K562 (cell line): Measurements from ENCODE around the gene TBRG4. TPM values are rescaled to one million over a fixed set of nuclear protein-coding genes. Genes with fewer than 3 reads are reported as not detected.

ENCODE experiments used
- C11orf30 ChIP-seq: fragments of 450-650 bp; IDR thresholded peaks from 2 replicates; pipeline ENCODE4 v1.6.1; 2016; ENCODE audit warnings: low read depth, mild to moderate bottlenecking
- CHCHD3 ChIP-seq: fragments of 250-450 bp; sonication (Bioruptor Pico); IDR thresholded peaks from 2 replicates; pipeline ENCODE4 v2.1.2; 2022; ENCODE audit warnings: mild to moderate bottlenecking
- GMEB1 ChIP-seq: fragments of 250-450 bp; sonication (Bioruptor Pico); IDR thresholded peaks from 2 replicates; pipeline ENCODE4 v1.4.0; 2020; ENCODE audit warnings: mild to moderate bottlenecking
- LEF1 ChIP-seq: fragments of 450-650 bp; IDR thresholded peaks from 2 replicates; pipeline ENCODE4 v1.6.1; 2016; ENCODE audit warnings: mild to moderate bottlenecking
- MXI1 ChIP-seq: IDR thresholded peaks from 2 replicates; pipeline ENCODE4 v1.6.1; 2011; ENCODE audit warnings: low read depth, mild to moderate bottlenecking, improper control_type of control experiment, low read length
- NBN ChIP-seq: fragments of 450-650 bp; IDR thresholded peaks from 2 replicates; pipeline ENCODE4 v1.6.1; 2016; ENCODE audit warnings: low read depth, mild to moderate bottlenecking
- NELFE ChIP-seq: IDR thresholded peaks from 2 replicates; pipeline ENCODE4 v1.6.1; 2011; ENCODE audit warnings: mild to moderate bottlenecking; ENCODE audit not compliant: insufficient read depth, insufficient read length
- NFYB ChIP-seq: IDR thresholded peaks from 2 replicates; pipeline ENCODE4 v1.6.1; 2011; ENCODE audit warnings: mild to moderate bottlenecking, moderate library complexity; ENCODE audit not compliant: insufficient read length; ENCODE audit errors: extremely low read depth
- POLR2A ChIP-seq: fragments of 450-650 bp; conservative IDR thresholded peaks from 2 replicates; pipeline ENCODE4 v1.6.1; 2016
- RBM14 ChIP-seq: fragments of 200-400 bp; formaldehyde crosslinking; IDR thresholded peaks from 2 replicates; pipeline ENCODE4 v1.6.1; 2018; ENCODE audit warnings: low read depth, mild to moderate bottlenecking, low read length, moderate library complexity, borderline replicate concordance; ENCODE audit not compliant: insufficient read depth
- RHOXF2B ChIP-seq: fragments of 250-450 bp; sonication (Bioruptor Pico); conservative IDR thresholded peaks from 2 replicates; pipeline ENCODE4 v1.5.1; 2021
- SIN3A ChIP-seq, 2 experiments: fragments of 150-350 bp in 1 of 2; IDR thresholded peaks; 2 replicates each; pipeline ENCODE4 v1.6.1; 2011 to 2016; ENCODE audit warnings: borderline replicate concordance in 2 of 2, low read depth in 2 of 2, low read length in 2 of 2, mild to moderate bottlenecking in 2 of 2, moderate library complexity in 2 of 2; ENCODE audit not compliant: control insufficient read depth in 1 of 2
- SRSF9 ChIP-seq: fragments of 200-400 bp; formaldehyde crosslinking; IDR thresholded peaks from 2 replicates; pipeline ENCODE4 v1.6.1; 2017; ENCODE audit warnings: low read depth, low read length, borderline replicate concordance
- TBL1XR1 ChIP-seq, 2 experiments: IDR thresholded peaks; 2 replicates each; pipeline ENCODE4 v1.6.1; 2012; ENCODE audit warnings: improper control_type of control experiment in 2 of 2, low read length in 2 of 2, mild to moderate bottlenecking in 1 of 2
- YBX1 ChIP-seq: fragments of 450-650 bp; IDR thresholded peaks from 2 replicates; pipeline ENCODE4 v1.7.1; 2016; ENCODE audit warnings: mild to moderate bottlenecking
- ZBTB11 ChIP-seq, 3 experiments: fragments of 200-800 bp in 1 of 3; fragments of 250-450 bp in 1 of 3; fragments of 450-650 bp in 1 of 3; sonication (Bioruptor Pico) in 1 of 3; sonication (Bioruptor generic) in 1 of 3; formaldehyde crosslinking in 1 of 3; IDR thresholded peaks; 2 replicates each; pipeline versions ENCODE4 v1.6.1 to v1.8.0; 2016 to 2022; ENCODE audit warnings: mild to moderate bottlenecking in 2 of 3, missing genetic modification characterization in 2 of 3, missing compliant biosample characterization in 1 of 3, moderate library complexity in 1 of 3
- ZC3H11A ChIP-seq: IDR thresholded peaks from 2 replicates; pipeline ENCODE4 v1.6.1; 2012; ENCODE audit warnings: low read depth, low read length, improper control_type of control experiment
- ZFP30 ChIP-seq: fragments of 250-450 bp; sonication (Bioruptor Pico); IDR thresholded peaks from 2 replicates; pipeline ENCODE4 v1.8.0; 2022; ENCODE audit warnings: moderate library complexity, mild to moderate bottlenecking, inconsistent platforms, borderline replicate concordance
- ZNF134 ChIP-seq: fragments of 250-450 bp; sonication (Bioruptor Pico); conservative IDR thresholded peaks from 2 replicates; pipeline ENCODE4 v1.4.0; 2020
- polyA plus RNA-seq, 8 experiments: library from polyadenylated mRNA; depleted of rRNA in 4 of 8; stranded (reverse) in 5 of 8; unstranded in 3 of 8; fragments of >200 nt; fragmentation: Nextera tagmentation in 2 of 8; fragmentation: Illumina TruSeq in 1 of 8; extraction: Ambion mirVana in 2 of 8; extraction: Trizol in 1 of 8; gene quantifications; 2 replicates each; pipeline versions ENCODE4 v1.2.1 to v1.2.3, GENCODE V29; 2011 to 2014; ENCODE audit warnings: inconsistent platforms in 1 of 8, missing spikeins in 1 of 8
- total RNA-seq, 7 experiments: library from RNA; depleted of rRNA in 6 of 7; stranded (reverse); fragments of >200 nt in 6 of 7; fragmentation: Illumina TruSeq in 2 of 7; extraction: Trizol in 2 of 7; gene quantifications; 2 replicates each; pipeline versions ENCODE4 v1.2.1 to v1.2.3, GENCODE V29; 2011 to 2021; ENCODE audit warnings: low replicate concordance in 1 of 7

Gene TBRG4
- total and polyA plus RNA-seq, 9 of the 15 experiments (the other 6 are each of a cell fraction or from before 2014, with no cell fraction given): 11.2 to 322 (median 216) TPM

GRCh38 chr7:45111298-45112223 is at the start of gene TBRG4 (continued):
- TF ChIP-seq ZBTB11 (CRISPR knock-in tag; IDR thresholded peaks at IDR 0.05) (peak in 1 of 3 experiments; percentile 82; a peak in 2 of 6 replicates), ZFP30 (CRISPR knock-in tag) (no peak), LEF1 (peak; percentile 59), C11orf30 (peak; percentile 98), MXI1 (peak; percentile 92), YBX1 (no peak), NELFE (no peak), NBN (peak; percentile 78), SIN3A (IDR thresholded peaks at IDR 0.05; ENCODE audit: borderline replicate concordance in 2 of 2, control insufficient read depth in 1 of 2, low read depth in 2 of 2, low read length in 2 of 2) (peak; percentile 90 to 96; a peak in 2 of 4 replicates), SRSF9 (no peak), GMEB1 (CRISPR knock-in tag) (peak; percentile 85), RBM14 (peak; percentile 27; the same call in 1 of the 2 replicates), NFYB (no peak), ZC3H11A (no peak), TBL1XR1 (IDR thresholded peaks at IDR 0.05; ENCODE audit: low read length in 2 of 2) (peak; percentile 20 to 58; a peak in 1 of 4 replicates), POLR2A (peak; percentile 99), ZNF134 (CRISPR knock-in tag) (no peak), CHCHD3 (CRISPR knock-in tag) (no peak), RHOXF2B (CRISPR knock-in tag) (no peak)
